ENCODE data around the gene IGSF21.

DNA sequence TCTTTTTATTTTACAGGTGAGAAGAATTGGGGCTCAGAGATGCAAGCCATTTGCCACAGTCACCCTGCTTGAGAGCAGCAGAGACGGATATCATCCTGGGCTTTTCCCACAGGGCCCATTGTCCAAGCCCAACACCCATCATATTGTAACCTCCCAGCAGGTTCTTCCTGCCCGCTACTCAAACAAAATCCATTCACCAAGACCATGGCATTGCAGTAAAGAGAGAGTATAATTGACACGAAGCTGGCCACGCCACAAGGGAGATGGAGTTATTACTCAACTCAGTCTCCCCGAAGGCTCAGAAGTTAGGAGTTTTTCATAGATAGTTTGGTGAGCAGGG, 312.2 kb downstream of the IGSF21 start:
- TF ChIP-seq SNAI2 (CRISPR knock-in tag; IDR thresholded peaks at IDR 0.05) (no peak), ZNF8 (CRISPR knock-in tag; IDR thresholded peaks at IDR 0.05) (no peak), GLIS3 (CRISPR knock-in tag; IDR thresholded peaks at IDR 0.05) (no peak), PPARA (CRISPR knock-in tag; IDR thresholded peaks at IDR 0.05; ENCODE audit: borderline replicate concordance) (no peak), TSHZ2 (CRISPR knock-in tag; IDR thresholded peaks at IDR 0.05) (no peak), ZFP3 (CRISPR knock-in tag; IDR thresholded peaks at IDR 0.05) (no peak), OSR1 (CRISPR knock-in tag; IDR thresholded peaks at IDR 0.05) (no peak), PATZ1 (CRISPR knock-in tag; IDR thresholded peaks at IDR 0.05; ENCODE audit: borderline replicate concordance) (no peak)

All from SK-N-SH treated with all-trans-retinoic acid at 6 μM for 48 hours (cell line).